Ecto neural progenitor cell (in vitro differentiated cells): Measurements from ENCODE around the gene FARS2.

ENCODE experiments used
- DNase-seq: peaks from one replicate; pipeline ENCODE4 v3.0.0-alpha.2; 2018; ENCODE audit warnings: low spot score

Gene FARS2

GRCh38 chr6:5379647-5380242 is 118.4 kb downstream of the FARS2 start:
- DNase-seq = no peak

DNA sequence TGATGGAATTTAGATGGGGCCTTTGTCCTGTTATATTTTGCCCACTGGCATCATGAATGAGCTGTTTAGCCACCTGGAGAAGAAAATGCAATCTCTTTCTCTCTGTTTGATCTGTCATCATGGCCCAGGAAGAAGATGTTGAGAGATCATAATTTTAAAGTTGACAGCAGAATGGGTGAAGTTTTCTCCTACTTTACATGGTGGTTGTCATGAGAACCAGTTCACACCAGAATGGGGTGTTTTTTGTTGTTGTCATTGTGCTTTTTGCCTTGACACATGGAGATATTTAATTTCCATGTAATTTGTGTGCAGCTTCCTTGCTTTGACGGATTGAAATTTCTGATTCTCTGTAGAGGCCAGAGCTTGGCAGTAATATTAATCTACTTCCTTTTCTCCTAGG is 122.5 kb downstream of the FARS2 start:
- DNase-seq = no peak

DNA sequence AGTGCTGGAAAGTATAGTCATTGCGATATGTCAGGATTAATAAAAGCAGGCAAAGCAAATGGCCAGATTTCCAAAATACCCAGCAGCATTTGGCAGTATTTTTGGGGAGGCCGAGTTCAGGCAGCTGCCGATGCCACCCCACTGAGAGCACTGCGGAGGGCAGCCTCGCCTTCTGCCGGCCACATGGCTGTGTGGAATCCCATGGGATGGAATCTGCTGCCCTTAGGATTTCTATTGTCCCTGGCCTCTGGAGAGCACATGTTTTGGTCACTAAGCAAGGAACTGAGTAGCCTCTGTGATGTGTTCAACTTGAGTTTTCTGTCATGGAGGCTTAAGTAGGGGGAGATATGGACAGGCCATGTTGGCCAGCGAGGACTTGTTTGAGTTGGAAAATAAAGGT is 123.0 kb downstream of the FARS2 start:
- DNase-seq = no peak

- DNase-seq = no peak
These were observed 127.0 kb downstream of the FARS2 start for GRCh38 chr6:5388326-5388725.

DNA sequence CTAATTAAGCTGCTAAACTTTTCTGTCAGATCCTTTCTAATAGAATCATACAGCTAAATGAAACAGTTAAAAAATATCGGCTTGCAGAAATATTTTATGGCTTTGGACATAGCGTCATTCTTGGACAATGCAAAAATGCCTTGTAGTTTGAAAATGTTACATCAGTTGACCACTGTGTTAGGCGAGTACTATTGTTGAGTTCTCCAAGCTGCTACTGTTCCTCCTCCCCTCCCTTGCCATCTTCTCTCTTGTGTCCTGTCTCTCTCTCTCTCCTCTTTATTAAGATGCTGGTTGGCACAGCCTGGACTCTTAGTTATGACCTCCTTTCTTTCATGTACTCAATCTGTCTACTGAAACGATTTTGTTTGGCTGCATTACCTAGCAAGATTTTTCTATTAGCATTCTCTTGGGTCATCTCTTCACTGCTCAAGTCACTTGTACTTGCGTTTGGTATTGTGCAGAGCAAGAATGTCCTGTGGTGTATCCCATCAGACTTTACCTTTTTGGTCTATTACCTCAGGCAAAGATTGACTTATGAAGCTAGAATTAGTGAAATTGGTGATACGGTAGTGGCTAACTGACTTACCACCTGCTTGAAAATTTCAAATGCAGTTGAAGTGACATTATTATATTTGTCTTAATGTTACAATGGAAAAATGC is 127.9 kb downstream of the FARS2 start:
- DNase-seq = no peak

DNA sequence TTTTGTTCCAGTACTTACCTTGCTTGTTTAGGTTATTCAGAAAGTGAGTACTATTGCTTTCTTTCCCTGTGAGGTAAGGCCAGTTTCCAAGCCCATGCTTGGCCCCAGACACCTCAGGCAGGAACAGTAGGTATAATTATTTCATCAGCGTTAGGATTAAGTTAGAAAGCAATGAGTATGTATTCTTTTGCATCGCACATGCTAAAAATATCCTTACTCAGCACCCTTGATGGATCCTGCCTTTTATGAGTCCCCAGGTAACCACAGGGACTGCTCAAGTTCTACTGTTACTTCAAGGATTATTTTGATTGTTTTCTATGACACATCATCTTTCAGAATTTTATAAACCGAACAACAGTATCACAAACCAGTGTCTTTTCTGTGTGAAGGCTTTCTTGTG is 128.9 kb downstream of the FARS2 start:
- DNase-seq = no peak

- no peak for DNase-seq
These were observed 133.0 kb downstream of the FARS2 start for GRCh38 chr6:5394280-5394679.

- no peak for DNase-seq
These were observed 134.4 kb downstream of the FARS2 start for GRCh38 chr6:5395719-5396118.

DNA sequence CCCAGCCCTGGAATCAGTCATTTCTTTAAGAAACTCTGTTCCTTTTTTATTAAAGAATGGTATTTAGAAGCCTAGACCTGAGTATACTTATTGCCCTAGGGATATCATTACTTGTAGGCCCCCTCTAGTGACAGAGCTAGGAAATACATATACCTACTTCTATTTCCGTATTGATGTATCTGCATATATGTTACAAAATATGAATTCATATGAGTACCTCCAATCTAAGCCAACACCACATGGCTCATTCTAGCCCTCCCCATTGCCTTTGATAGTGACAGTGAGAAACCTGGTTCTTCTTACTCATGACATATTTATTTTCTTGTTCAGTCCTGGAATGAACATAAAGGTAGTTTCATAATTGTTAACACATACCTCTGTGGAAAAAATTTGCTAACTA is 137.2 kb downstream of the FARS2 start:
- DNase-seq = no peak

DNA sequence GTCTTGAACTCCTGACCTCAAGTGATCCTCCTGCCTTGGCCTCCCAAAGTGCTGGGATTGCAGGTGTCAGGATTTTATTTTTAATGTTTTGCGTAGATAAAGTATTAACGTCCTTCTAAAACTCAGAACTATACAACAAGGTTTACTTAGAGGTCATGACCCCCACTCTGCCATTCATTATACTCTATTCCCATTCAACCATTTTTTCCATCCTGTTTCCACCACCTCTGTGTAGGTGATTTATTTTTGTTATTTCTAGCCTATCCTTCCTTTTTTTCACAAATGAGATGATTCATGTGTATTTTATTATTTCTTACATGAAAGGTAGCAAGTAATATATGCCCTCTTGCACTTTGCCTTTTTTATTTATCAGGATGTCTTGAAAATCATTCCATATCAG is 138.1 kb downstream of the FARS2 start:
- DNase-seq = no peak

DNA sequence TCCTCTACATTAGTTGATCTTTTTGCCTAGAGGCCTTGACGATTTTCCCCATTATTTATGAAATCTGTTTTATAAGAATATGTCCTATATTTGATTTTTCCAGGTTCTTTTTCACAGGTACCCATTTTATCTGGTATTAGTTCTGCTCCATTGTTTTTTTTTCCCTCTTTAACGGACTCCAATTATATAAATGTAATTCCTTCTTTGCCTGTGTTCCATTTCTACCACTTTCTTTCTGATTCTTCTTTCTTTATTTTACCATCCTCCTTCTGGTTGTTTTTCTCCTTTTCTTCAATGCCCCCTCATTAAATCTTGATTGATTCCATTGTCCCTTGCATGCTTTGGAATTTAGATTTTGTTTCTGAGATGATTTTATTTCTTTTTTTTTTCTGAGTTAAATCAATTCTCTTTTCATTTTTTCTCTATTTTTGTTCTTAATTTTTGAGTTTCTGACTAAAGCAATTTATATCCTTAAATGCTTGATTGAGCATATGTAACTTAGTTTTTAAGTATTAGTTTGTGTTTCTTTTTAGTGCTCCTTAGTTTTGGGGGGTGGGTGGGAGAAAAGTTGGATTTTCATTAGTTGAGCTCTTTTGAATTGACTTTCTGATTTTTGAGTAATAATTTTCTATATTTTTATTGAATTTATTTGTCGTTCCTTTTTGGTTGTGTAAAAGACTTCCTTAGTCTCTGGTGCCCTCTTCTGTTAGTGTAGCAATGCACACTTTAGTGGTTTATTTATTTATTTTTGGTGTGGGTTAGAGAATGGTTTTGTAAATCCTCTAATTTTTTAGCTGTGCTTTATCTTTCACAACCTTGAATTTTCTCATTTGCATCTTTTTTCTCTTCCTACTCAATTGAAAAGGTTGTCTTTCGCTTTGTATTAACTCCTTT is 140.8 kb downstream of the FARS2 start:
- DNase-seq = no peak

DNA sequence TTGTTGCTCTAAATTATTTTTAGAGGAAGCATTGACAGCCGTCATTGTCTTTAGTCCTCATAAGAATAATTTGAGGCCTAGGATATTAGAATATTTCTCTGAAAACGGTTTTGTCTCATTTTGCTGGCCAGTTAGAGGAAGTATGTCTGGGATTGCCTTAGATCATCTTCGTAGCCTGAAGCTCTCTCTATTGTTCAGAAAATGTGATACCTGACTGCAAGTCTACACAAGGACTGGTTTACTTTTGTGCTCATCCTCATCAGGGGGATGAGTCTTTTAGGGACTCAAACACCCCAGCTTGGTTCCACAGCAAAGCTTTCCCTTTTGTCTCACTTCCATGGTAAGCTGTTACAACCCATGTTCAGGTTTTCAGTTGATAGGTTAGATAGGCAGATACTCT is 141.8 kb downstream of the FARS2 start:
- DNase-seq = no peak

DNA sequence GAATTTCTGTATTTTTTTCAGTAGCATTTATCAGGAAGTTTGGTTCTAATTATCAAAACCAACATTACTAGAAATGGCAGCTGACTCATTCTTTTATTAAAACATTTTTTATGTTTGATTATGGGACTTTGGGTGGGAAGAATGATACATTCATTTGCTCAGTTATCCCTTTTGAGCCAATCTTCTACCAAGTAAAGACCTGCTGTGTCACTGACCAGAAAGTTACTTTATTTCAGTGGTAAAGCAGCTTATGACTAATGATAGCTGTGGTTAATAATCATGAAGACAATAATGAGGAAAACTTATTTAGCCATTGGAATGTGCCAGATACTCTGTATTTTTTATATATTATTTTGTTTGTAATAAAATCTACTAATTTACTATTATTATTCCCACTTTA is 142.3 kb downstream of the FARS2 start:
- no peak for DNase-seq

- DNase-seq = no peak
These were observed 144.7 kb downstream of the FARS2 start for GRCh38 chr6:5405976-5406375.

GRCh38 chr6:5411414-5411813 is 150.1 kb downstream of the FARS2 start:
- DNase-seq = no peak

DNA sequence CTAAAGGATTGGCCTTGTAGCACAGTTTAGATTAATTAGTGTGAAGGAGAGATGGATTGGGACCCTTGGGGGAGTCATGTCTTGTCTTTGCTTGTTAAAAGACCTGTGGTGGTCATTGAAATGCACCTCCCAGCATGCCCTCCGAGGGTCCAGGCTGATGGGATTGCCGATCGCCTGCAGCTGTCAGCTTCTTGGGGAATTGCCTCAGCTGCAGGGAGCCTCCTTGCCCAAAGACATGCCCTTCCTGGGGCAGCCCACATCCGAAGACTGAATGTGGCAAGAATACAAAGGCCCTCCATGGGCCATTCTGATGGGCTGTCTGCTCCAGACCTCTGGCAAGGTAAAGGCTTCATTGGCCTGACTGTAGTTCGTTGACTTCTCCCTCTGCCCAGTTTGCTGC is 150.7 kb downstream of the FARS2 start:
- DNase-seq = no peak

GRCh38 chr6:5412663-5413062 is 151.3 kb downstream of the FARS2 start:
- no peak for DNase-seq

GRCh38 chr6:5416250-5416649 is 154.9 kb downstream of the FARS2 start:
- no peak for DNase-seq

DNA sequence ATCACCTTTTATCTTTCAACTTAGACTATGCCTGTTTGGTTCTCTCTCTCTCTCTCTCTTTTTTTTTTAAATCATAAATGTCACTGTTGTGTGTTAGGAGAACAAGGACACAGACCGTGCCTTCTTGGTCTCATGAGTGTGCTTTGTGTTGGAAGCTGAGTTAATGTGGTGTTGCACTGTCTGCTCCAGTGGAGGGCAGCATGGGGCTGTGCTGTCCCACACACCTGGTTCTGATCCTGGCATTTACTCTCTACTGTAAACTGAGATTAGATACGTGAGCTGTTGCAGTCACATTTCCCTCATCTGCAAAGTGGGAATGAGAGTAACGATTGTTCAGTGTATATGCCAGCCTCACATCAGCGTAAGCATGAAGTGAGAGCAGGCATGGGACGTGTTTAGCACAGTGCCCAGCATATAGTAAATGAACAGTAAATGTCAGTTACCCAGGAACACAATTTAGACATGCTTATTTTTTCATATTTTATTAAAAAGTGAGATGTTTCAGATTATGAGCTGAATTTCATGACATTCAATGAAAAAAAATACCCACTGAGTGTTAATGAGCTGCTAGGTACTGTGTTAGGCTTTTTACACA is 161.1 kb downstream of the FARS2 start:
- no peak for DNase-seq

DNA sequence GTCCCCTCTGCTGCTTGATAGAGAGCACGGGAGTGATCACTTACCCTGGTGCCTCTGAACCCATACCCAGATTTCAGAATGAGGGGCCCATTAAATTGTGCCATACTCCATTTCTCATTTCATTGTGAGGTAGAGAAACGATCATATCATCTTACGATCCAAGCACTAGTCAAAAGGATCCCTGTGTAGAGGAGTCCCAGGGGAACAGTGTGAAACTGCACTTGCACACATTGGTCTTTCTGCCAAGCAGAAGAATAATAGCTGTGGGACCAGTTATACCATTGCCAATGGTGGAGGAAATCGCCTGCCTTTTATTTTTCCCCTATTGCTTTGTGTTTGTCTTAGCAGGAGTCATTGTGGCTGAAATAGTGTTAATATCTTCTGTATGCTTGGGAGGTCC is 161.9 kb downstream of the FARS2 start:
- DNase-seq = no peak

GRCh38 chr6:5424726-5425125 is 163.4 kb downstream of the FARS2 start:
- no peak for DNase-seq

- DNase-seq = no peak
These were observed 164.0 kb downstream of the FARS2 start for GRCh38 chr6:5425267-5425666.

- no peak for DNase-seq
These were observed 164.5 kb downstream of the FARS2 start for GRCh38 chr6:5425797-5426196.
